HepG2 (cell line): Measurements from ENCODE around the gene BABAM2.
"Not testable (repeated sequence)": the region's sequence is repeated elsewhere in the genome, so short reads cannot be mapped to it uniquely, and the experiment has no call there.

ENCODE experiments used
- DPF2 ChIP-seq: sonication (generic); formaldehyde crosslinking; IDR thresholded peaks from 2 replicates; pipeline ENCODE4 v1.4.0; 2020; ENCODE audit warnings: mild to moderate bottlenecking, low read depth, missing genetic modification reagents, borderline replicate concordance
- ELF3 ChIP-seq: IDR thresholded peaks from 2 replicates; pipeline ENCODE4 v1.6.1; 2016; ENCODE audit warnings: missing genetic modification reagents, missing compliant biosample characterization
- HCFC1 ChIP-seq: fragments of 150-350 bp; IDR thresholded peaks from 2 replicates; pipeline ENCODE4 v1.6.1; 2014; ENCODE audit warnings: low read depth, low read length
- NCOA1 ChIP-seq: sonication (generic); formaldehyde crosslinking; IDR thresholded peaks from 2 replicates; pipeline ENCODE4 v1.9.0; 2021; ENCODE audit warnings: missing genetic modification reagents
- SAFB2 ChIP-seq: sonication (generic); formaldehyde crosslinking; IDR thresholded peaks from 2 replicates; pipeline ENCODE4 v1.5.1; 2020; ENCODE audit warnings: missing genetic modification reagents, low read depth, mild to moderate bottlenecking, borderline replicate concordance
- STAG1 ChIP-seq: sonication (generic); formaldehyde crosslinking; IDR thresholded peaks from 2 replicates; pipeline ENCODE4 v1.4.0; 2020; ENCODE audit warnings: missing genetic modification reagents
- ZNF17 ChIP-seq: sonication (generic); formaldehyde crosslinking; IDR thresholded peaks from 2 replicates; pipeline ENCODE4 v1.5.0; 2020; ENCODE audit warnings: mild to moderate bottlenecking, missing genetic modification reagents
- ZNF205 ChIP-seq: IDR thresholded peaks from 2 replicates; pipeline ENCODE4 v1.6.1; 2018; ENCODE audit warnings: missing biosample characterization, missing genetic modification reagents
- ZNF749 ChIP-seq: sonication (generic); formaldehyde crosslinking; IDR thresholded peaks from 2 replicates; pipeline ENCODE4 v1.8.0; 2022; ENCODE audit warnings: mild to moderate bottlenecking, missing genetic modification reagents, moderate library complexity, borderline replicate concordance
- ZNF775 ChIP-seq: sonication (generic); formaldehyde crosslinking; IDR thresholded peaks from 2 replicates; pipeline ENCODE4 v1.4.0; 2020; ENCODE audit warnings: missing genetic modification reagents, mild to moderate bottlenecking, moderate library complexity, borderline replicate concordance
- TF ChIP-seq, protein P1 (sequence below): sonication (generic); formaldehyde crosslinking; IDR thresholded peaks from 2 replicates; pipeline ENCODE4 v1.5.0; 2020; ENCODE audit warnings: mild to moderate bottlenecking, missing genetic modification reagents, moderate library complexity
- TF ChIP-seq, protein P2 (sequence below): sonication (generic); formaldehyde crosslinking; IDR thresholded peaks from 2 replicates; pipeline ENCODE4 v1.5.0; 2020; ENCODE audit warnings: mild to moderate bottlenecking, missing genetic modification reagents

GRCh38 chr2:27881815-27882583 is 8.5 kb upstream of the BABAM2 start:
- not testable (repeated sequence) for TF ChIP-seq DPF2 (CRISPR knock-in tag); ZNF205; HCFC1; SAFB2; ZNF17 (CRISPR knock-in tag); ELF3; ZNF775; ZNF749 (CRISPR knock-in tag); NCOA1 (CRISPR knock-in tag); STAG1 (CRISPR knock-in tag)
- TF ChIP-seq, protein P1, sequence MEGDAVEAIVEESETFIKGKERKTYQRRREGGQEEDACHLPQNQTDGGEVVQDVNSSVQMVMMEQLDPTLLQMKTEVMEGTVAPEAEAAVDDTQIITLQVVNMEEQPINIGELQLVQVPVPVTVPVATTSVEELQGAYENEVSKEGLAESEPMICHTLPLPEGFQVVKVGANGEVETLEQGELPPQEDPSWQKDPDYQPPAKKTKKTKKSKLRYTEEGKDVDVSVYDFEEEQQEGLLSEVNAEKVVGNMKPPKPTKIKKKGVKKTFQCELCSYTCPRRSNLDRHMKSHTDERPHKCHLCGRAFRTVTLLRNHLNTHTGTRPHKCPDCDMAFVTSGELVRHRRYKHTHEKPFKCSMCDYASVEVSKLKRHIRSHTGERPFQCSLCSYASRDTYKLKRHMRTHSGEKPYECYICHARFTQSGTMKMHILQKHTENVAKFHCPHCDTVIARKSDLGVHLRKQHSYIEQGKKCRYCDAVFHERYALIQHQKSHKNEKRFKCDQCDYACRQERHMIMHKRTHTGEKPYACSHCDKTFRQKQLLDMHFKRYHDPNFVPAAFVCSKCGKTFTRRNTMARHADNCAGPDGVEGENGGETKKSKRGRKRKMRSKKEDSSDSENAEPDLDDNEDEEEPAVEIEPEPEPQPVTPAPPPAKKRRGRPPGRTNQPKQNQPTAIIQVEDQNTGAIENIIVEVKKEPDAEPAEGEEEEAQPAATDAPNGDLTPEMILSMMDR (CRISPR knock-in tag): not testable (repeated sequence)
- TF ChIP-seq, protein P2, sequence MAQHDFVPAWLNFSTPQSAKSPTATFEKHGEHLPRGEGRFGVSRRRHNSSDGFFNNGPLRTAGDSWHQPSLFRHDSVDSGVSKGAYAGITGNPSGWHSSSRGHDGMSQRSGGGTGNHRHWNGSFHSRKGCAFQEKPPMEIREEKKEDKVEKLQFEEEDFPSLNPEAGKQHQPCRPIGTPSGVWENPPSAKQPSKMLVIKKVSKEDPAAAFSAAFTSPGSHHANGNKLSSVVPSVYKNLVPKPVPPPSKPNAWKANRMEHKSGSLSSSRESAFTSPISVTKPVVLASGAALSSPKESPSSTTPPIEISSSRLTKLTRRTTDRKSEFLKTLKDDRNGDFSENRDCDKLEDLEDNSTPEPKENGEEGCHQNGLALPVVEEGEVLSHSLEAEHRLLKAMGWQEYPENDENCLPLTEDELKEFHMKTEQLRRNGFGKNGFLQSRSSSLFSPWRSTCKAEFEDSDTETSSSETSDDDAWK: not testable (repeated sequence)
